COLO668 (cell line): ENCODE data around the gene SCAMP3.

Experiments
- DNase-seq: peaks from one replicate; lab custom pipeline; 2025; ENCODE audit not compliant: unreplicated experiment; lab: John Stamatoyannopoulos, UW

SCAMP3 gene

DNA sequence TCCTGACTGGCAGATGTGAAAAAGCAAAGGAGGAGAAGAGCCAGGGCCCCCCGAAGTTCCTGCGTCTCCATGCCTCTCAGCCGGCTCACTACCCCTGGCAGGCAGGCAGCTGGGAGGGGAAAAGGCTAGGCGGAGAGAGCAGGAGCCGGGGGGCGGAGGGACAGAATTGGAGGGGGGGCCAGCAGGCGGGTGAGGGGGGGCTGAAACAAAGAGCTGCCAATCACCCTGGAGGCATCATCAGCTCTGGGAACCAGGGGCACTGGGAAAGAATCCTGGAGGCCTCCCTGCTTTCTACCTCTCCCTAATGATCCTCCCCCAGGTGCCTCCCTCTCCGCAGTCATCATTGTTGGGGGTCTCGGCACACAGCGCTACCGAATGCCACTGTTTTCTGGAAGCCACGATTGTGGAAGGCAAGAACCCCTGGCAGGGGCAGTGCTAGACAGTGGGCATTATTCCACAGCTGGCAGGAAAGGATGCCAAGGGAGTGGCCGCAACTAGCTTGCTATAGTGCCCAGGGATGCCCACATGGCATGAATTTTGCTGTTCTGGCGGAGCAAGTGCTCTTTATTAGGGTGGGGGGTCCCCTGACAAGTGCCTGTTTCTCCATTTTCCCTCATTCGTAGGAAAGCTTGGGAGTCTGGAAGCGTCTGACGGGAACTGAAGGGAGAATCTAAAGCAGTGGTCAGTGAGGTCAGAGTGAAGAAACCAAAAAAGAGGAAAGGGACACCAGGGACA lies 54.2 kb downstream of the SCAMP3 start, which contains the start of gene THBS3:
Gene THBS3, minus strand, starts transcription at position 92 of the 735 bp plus-strand sequence. Its CDS starts 21 bp downstream, at position 71.
- DNase-seq, result peak; percentile 30

GRCh38 chr1:155206891-155207805 lies 55.0 kb downstream of the SCAMP3 start:
- peak; percentile 92 for DNase-seq
